ENCODE data around the gene MPIG6B. TPM values are rescaled to one million over a fixed set of nuclear protein-coding genes. Genes with fewer than 3 reads are reported as not detected.

Gene MPIG6B
- total RNA-seq, 1 donor from 2014 or later, result not detected

- Mint-ChIP-seq H3K36me3 (ENCODE audit: low read depth) (peaks cover 23% of the 10 kb centered on the region), H3K27me3 (no peaks in the 10 kb centered on the region), H3K27ac (no peak overlapping the region), H3K4me1 (peaks cover 6% of the 10 kb centered on the region), H3K4me3 (no peak overlapping the region), H3K9me3 (no peaks in the 10 kb centered on the region)
- POLR2A ChIA-PET, result no interaction called here
- DNase-seq (no peak), ATAC-seq (ENCODE audit: low read depth) (no peak)
- TF ChIP-seq CTCF (IDR thresholded peaks at IDR 0.05), result no peak
- CTCF ChIA-PET, result no interaction called here
- intact Hi-C loops (cut with micrococcal nuclease), result no loop called here
Observed at GRCh38 chr6:31765559-31765909, 42.4 kb downstream of the MPIG6B start.

GRCh38 chr6:31765910-31766794, 43.0 kb downstream of the MPIG6B start:
- ATAC-seq (ENCODE audit: low read depth) (no peak), DNase-seq (no peak)
- Mint-ChIP-seq H3K36me3 (ENCODE audit: low read depth) (peaks cover 20% of the 10 kb centered on the region), H3K27me3 (no peaks in the 10 kb centered on the region), H3K4me3 (no peak overlapping the region), H3K4me1 (peaks cover 6% of the 10 kb centered on the region), H3K27ac (no peak overlapping the region), H3K9me3 (no peaks in the 10 kb centered on the region)
- CTCF ChIA-PET, result no interaction called here
- POLR2A ChIA-PET, result no interaction called here
- TF ChIP-seq CTCF (IDR thresholded peaks at IDR 0.05), result no peak
- intact Hi-C loops (cut with micrococcal nuclease), result no loop called here

GRCh38 chr6:31767096-31767645, 44.0 kb downstream of the MPIG6B start:
- peaks cover 13% of the 10 kb centered on the region for H3K36me3 Mint-ChIP-seq (ENCODE audit: low read depth)
- no peak overlapping the region for H3K4me3 Mint-ChIP-seq
- ChIA-PET CTCF (no interaction called here), POLR2A (interaction anchor here (0.7 kb wide), 1 partner anchor 78 kb away, joined by 6 read pairs; no protein-coding TSS in a partner anchor)
- H3K27me3 Mint-ChIP-seq, result no peaks in the 10 kb centered on the region
- H3K4me1 Mint-ChIP-seq, result peaks cover 9% of the 10 kb centered on the region
- DNase-seq, result no peak
- H3K27ac Mint-ChIP-seq, result no peak overlapping the region
- intact Hi-C loops (cut with micrococcal nuclease), result no loop called here
- no peaks in the 10 kb centered on the region for H3K9me3 Mint-ChIP-seq
- no peak for TF ChIP-seq CTCF (IDR thresholded peaks at IDR 0.05)
- no peak for ATAC-seq (ENCODE audit: low read depth)

DNA sequence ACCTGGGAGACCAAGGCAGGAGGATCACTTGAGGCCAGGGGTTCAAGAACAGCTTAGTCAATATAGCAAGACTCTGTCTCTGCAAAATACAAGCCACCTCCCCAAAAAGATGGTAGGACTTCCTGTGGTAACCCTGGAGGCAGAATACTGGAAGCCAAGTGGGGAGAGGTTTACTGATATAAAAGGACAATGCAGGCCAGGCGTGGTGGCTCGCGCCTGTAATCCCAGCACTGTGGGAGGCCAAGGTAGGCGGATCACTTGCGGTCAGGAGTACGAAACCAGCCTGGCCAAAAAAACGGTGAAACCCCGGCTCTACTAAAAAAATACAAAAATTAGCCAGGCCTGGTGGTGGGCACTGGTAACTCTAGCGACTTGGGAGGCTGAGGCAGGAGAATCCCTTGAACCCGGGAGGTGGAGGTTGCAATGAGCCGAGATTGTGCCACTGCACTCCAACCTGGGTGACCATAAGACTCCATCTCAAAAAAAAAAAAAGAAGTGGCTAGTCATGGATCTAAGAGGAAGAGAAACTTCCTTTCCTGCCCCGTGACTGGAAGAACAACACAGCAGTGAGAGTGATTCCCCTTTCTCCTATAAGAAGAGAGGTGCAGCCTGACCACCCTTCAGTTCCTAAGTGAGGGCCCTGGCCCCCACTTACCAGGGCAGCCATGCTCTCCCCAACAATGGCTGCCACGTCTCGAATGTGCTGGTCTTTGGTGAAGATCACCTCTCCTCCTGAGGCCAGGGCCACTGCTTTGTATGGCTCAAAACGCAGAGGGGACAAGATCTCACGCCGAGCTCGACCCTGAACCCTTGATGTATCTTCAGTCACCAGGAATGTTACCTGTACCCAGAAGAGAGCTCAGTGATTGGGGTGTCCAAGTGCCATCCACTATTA, 45.4 kb downstream of the MPIG6B start:
- no peak overlapping the region for H3K4me3 Mint-ChIP-seq
- ChIA-PET POLR2A (interaction anchor here (0.6 to 1.8 kb wide), 4 partner anchors 31 to 62 kb away, joined by 6 to 20 read pairs (median 10); partner anchors contain the start of genes CLIC1 and DDAH2), CTCF (interaction anchor here (0.6 to 2.7 kb wide), 10 partner anchors 17 to 217 kb away, joined by 3 to 49 read pairs (median 5); partner anchors contain the start of genes DDAH2, LY6G5C, MPIG6B and MSH5)
- intact Hi-C loops (cut with micrococcal nuclease), result loop anchor here (1.0 kb wide), 1 partner anchor 39 kb away; the partner anchor contains the start of gene DDAH2
- H3K4me1 Mint-ChIP-seq, result peaks cover 16% of the 10 kb centered on the region
- H3K36me3 Mint-ChIP-seq (ENCODE audit: low read depth), result peaks cover 5% of the 10 kb centered on the region
- H3K27ac Mint-ChIP-seq, result no peak overlapping the region
- TF ChIP-seq CTCF (IDR thresholded peaks at IDR 0.05), result no peak
- no peaks in the 10 kb centered on the region for H3K9me3 Mint-ChIP-seq
- H3K27me3 Mint-ChIP-seq, result no peaks in the 10 kb centered on the region
- no peak for DNase-seq
- ATAC-seq (ENCODE audit: low read depth), result no peak

Measured in activated B cell treated with CpG ODN at 0.5 μM for 24 hours (primary cell).